D341Med (cell line): ENCODE results near the gene C5AR2.
"Not testable (repeated sequence)": the region's sequence is repeated elsewhere in the genome, so short reads cannot be mapped to it uniquely, and the experiment has no call there.

Experiments used
- DNase-seq: peaks from one replicate; pipeline ENCODE4 v3.0.0; 2012; ENCODE audit warnings: low spot score

The C5AR2 gene

DNA sequence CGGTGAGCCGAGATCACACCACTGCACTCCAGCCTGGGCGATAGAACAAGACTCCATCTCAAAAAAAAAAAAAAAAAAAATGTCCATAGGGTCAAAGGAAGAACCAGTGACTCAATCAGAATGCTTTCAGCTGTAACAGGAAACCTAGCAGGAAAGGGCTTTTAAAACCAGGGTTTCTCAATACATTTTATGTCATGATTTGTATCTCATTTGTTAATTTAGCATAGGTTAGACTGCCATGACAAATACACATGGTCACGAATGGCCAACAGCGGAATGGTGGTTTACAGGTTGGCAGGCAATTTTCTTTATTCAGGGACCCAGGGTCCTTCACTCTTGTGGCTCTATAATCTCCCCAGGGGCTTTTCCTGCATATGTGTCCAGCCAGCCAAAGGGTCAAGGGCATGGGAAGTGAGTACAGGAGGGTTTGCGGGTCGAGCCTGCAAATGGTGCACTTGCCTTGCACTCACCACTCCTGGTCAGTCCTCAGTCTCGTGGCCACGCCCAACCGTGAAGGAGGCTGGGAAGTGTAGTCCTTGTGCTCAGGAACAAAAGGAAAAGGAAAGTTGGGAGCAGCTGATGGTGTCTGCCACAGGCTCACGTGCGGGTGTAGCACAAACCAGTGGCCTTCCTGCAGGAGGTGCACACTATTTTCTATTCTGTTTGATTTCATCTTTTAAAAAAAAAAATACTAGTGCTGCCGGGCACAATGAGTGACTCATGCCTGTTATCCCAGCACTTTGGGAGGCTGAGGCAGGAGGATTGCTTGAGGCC lies 32.0 kb downstream of the C5AR2 start:
- no peak for DNase-seq

DNA sequence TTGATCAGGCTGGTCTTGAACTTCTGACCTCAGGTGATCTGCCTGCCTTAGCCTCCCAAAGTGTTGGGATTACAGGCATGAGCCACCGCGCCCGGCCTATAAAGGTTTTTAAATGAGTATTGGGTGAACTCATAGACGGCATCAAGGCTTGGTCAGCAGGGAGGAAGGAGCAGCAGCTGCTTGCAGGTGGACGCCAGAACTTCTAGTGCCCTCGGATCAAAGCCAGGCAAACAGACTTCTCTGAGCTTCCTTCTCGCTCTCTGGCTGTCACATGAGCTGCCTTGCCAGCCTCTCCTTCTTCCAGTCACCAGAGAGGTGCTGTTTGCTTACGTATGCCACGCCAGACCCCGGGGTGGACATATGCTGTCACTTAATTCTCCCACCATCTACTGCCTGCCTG lies 33.5 kb downstream of the C5AR2 start:
- DNase-seq = not testable (repeated sequence)

DNA sequence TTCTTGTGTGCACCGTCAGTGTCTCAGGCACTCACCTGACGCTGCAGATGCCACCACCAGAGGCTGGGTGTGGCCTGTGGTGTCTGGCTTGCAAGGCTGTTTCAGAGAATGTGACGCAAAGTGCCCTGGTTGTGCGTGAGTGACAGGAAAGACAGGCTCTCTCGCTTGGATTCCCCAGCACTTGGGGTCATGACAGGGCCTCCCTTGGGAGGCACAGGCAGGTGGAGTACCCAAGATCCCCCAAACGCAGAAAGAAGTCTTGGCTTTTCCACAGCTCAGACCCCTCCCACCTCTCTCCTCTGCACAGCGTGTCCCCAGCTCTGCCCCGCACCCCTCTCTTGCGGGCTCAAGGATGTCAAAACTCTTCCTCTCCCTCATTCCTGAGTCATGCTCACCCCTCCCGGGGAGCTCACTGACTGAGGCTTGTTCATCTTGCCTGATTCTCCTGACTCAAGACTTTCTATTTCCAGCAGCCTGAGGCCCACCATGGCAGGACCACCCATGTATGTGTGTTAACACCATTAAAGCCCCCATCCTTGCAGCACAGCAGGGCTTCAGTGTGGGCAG lies 38.2 kb downstream of the C5AR2 start:
- DNase-seq = no peak

DNA sequence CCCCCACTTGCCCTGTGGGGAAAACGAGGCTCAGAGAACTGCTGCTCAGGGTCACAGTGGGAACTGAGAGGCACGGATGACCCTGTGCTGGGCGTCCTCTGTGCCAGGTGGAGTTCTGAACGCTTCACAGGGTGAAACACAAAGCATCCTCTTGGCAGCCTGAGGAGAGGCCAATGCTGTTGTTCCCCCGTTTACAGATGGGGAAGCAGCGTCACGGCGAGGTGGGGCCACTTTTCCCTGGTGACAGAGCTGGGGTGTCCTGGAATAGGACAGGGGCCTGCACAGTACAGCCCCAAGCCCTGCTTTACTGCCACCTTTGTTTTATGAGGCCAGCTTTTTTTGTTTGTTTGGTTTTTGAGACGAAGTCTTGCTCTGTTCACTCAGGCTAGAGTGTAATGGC lies 39.3 kb downstream of the C5AR2 start:
- no peak for DNase-seq

DNA sequence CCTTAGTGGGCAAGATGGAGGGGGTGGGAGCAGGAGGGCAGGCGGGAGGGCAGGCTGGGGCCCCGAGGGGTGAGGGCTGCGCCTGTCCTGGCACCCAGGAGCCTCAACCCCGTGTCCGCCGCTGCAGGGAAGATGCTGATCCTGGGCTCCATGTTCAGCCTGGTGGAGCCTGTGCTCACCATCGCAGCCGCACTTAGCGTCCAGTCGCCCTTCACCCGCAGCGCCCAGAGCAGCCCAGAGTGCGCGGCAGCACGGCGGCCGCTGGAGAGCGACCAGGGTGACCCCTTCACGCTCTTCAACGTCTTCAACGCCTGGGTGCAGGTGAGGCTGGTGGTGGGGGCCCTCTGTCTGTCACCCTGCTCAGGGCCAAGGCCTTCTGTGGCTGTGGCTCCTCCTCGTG lies 40.6 kb downstream of the C5AR2 start:
- no peak for DNase-seq

DNA sequence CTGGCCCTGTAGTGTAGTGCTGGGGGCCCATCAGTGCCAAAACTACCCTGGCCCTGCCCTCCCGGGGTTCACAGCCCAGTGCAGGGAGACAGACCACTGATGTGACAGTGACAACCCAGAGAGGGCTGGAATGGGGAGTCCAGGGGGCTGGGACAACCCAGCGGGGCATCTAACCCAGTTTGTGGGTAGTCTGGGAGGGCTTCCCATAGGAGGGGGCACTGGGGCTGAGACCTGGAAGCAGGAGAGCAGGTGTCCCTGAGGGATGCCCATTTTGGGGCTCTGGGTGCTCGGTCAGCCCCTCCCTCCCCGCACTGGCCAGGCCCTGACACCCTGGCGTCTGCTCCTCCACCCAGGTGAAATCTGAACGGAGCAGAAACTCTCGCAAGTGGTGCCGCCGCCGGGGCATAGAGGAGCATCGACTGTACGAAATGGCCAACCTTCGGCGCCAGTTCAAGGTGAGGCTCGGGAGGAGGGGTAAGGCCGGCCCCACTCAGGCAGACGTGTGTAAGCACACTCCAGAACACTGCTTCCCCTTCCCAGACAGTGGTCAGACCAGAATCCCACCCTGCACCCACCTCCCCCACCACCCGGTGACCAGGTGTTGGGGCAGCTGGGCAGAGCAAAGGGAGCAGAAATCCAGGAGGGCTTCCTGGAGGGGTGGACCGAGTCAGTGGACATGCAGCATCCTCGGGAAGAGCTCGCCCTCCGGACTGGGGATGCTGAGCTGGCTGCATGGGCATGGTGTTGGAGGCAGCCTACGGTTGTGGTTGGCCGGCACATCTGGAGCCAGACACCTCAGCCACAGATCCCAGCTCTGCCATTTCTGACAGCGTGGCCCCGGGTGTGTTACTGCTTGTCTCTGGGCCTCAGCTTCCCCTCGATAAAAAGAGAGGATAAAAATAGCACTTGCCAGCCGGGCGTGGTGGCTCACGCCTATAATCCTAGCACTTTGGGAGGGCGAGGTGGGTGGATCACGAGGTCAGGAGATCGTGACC lies 41.6 kb downstream of the C5AR2 start:
- no peak for DNase-seq

DNA sequence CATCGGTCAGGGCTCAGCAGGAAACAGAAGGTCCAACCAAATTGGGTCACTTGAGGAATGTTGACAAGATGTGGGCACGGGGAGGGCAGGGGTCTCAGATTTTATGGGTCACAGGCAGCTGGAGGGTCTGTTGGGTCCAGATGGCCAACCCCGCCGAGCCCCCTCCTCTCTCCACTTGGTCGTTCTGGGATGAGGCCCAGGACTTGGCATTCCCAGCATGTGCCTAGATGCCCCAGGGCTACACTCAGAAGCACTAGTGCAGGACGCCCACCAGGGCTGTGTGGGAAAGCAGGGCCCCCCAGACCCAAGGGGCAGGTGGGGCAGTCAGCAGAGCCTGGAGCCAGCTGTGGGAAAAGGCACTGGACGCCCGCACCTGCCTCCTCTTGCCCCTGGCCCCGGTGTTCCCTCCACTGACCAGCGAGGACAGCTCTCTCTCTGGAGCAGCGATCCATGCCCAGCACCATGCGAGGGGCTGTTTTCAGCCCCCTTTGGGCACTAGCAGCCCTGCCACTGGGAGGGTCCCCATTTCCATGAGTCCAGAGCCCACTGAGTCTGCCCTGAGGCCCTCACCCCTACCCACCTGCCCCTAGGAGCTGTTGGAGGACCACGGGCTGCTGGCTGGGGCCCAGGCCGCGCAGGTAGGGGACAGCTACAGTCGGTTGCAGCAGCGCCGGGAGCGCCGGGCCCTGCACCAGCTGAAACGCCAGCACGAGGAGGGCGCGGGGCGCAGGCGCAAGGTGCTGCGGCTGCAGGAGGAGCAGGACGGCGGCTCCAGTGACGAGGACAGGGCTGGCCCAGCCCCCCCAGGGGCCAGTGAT lies 43.1 kb downstream of the C5AR2 start:
- no peak for DNase-seq

DNA sequence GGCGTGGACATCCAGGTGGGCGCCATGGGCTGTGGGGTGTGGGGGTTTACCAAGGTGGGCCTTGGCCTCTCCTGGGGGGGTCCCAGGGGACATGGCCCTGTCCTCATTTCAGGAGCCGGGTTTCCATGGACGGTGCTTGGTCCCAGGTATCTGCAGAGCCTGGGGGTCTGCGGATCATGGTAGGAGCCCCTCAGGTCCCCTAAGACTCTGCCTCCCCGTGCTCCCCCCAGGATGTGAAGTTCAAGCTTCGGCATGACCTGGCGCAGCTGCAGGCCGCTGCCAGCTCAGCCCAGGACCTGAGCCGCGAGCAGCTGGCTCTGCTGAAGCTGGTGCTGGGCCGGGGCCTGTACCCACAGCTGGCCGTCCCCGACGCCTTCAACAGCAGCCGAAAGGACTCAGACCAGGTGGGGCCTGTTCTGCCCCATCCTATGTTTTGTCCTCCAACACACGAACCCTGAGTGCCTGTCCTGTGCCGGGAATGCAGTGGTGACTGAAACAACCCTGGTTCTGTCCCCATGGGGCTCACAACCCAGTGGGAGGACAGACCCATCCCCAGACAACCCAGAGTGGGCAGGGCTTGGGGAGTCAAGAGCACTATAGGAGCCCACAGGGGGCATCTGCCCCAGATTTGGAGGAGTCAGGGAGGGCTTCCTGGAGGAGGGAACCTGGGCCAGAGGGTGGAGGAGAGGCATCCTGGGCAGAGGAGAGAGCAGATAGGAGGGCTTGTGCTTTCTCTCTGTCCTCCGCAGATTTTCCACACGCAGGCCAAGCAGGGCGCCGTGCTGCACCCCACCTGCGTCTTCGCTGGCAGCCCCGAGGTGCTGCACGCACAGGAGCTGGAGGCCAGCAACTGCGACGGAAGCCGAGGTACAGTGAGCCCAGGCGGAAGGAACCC lies 44.0 kb downstream of the C5AR2 start:
- peak; percentile 24 for DNase-seq

DNA sequence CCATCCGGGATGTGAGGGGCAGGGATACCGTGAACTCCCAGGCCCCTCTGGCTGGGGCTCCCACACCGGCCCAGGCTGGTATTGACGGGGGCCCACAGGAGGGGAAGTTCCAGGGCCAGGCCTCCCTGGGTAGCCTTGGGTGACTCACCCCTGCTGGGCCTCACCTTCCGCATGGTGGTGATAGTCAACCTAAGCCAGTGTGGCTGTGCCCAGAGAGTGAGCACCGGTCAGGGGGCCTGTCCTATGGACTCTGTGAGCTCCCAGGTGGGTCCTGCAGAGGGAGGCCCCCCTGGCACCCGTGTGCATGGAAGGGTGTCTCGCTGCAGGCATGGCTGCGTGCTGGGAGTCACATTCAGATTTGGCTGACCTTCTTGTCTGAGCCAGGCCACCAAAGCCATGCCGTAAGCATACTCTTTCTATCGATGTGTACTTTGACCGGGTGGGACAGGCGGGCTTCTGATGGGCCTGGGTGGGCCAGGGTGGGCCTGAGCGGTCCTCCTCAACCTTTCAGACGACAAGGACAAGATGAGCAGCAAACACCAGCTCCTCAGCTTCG lies 44.7 kb downstream of the C5AR2 start:
- DNase-seq = no peak

DNA sequence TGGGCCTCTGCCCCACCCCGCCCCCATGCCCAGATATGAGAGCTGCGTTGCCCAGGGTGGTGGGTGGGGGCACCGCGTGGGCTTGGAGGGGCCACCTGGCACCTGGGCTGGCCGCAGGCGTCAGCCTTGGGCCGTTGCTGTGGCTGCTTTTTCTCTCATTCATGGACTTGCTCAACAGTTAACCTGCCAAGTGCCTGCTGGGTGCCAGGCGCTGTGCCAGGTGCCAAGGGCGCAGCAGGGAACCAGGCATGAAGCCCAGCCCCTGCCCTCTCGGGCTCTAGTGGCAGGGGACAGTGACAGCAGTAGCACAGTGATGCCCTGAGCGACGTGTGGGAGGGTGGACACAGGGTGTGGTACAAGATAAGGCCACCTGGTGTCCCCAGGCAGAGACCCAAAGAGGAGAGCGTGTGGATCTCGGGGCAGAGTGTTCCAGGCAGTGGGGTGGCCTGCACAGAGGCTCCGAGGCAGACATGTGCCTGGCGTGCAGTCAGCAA lies 45.3 kb downstream of the C5AR2 start:
- DNase-seq = no peak

DNA sequence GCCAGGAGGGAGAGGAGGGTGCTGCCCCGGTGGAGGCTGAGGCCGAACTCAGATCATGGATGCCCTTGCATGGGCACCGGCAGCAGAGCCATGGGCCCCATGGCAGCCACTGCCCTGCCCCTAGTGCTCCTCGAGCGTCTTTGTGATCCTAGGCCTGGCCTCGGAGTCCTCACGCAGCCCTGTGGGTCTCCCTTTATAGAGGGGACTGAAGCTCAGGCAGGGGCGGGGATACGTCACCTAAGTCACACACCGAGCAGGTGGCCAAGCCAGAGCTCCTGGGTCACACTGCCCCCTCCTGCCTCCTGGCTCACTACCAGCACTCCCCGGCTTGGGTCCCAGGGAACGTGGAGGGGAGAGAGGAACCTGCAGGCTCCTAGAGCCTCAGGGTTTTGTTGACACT lies 45.8 kb downstream of the C5AR2 start:
- DNase-seq = no peak

DNA sequence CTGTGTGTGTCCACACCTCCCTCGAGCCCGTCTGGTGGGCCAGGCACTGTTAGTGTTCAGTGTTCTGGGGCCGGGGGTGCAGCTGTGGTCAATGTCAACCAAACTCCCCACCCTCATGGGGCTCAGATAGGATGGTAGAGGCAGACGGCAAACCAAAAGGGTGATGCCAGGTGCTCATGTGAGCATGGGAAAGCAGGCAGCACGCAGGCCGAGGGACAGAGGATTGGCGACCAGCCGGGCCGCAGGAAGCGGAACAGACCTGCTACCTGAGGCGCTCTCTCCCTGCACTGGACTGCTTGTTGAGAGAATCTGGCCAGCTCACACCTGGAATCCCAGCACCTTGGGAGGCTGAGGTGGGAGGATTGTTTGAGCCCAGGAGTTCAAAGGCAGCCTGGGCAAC lies 46.3 kb downstream of the C5AR2 start:
- no peak for DNase-seq

DNA sequence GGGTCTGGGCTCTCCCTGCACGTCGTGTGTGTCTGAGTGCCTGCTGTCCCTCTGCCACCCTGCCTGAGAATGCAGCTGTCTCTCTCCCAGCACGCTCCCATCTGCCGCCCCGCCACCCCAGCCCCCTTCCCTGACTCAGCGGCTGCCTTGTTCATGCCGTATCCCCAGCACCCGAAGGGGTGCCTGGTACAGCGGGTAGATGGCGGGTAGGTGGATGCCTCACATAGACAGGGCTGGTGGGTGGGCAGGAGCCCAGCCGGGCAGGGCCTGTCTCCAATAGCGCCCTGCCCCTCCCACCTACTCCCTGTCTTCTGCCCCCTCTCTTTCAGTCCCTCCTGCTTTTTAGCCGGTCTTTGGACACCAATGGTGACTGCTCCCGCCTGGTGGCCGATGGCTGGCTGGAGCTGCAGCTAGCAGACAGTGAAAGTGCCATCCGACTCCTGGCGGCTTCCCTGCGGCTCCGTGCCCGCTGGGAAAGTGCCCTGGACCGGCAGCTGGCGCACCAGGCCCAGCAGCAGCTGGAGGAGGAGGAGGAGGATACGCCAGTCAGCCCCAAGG lies 47.5 kb downstream of the C5AR2 start:
- peak; percentile 75 for DNase-seq

DNA sequence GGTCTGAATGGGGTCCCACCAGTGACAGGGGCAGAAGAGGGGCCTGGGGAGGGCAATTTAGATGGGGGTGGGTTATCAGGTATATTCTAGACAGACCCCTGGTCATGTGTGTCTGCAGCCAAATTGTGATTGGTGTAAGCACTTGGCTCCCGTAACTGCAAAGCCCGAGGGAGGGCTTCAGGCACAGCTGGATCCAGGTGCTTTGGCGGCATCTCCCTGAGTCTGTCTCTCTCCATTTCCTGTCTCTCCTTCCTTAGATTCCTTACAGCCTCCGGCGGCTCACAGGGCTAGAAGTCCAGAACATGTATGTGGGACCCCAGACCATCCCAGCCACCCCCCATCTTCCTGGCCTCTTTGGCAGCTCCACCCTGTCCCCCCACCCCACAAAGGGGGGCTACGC lies 48.6 kb downstream of the C5AR2 start:
- DNase-seq = no peak

DNA sequence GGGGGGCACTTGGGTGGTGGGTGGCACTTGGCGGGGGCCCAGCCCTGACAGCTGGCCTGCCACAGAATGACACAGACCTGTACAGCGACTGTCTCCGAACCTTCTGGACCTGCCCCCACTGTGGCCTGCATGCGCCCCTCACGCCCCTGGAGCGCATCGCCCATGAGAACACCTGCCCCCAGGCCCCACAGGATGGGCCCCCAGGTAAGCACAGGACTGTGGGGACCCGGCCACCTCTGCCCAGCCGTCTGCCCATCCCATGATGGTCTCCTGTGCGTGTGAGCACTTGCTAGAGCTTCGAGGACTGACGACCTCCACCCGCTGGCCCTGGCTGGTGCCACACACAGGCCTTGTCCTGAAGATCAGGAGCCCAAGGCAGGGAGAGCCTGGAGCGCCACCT lies 49.1 kb downstream of the C5AR2 start:
- no peak for DNase-seq

DNA sequence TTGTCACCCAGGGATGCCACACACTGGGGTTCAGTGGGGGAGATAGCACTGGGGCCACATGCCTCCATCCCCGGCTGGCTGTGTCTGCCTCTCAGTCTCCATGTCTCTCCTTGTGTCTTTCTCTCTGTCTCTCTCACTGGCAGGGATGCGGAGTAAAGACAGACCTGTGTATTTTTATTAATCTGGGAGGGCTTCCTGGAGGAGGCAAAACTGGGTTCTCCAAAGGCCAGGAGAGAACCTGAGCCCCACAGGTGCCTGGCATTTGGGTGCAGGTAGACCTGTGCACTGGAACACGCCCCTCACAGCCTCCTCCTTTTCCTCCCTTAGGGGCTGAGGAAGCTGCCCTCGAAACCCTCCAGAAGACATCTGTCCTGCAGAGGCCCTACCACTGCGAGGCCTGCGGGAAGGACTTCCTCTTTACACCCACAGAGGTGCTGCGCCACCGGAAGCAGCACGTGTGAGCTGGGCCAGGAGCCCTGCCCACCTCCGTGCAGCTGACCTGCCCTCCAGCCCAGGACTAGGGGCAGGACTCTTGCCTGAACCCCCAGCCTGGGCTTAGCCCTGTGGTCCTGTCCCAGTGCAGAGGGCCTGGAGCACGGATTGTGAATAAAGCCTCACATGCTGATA lies 49.8 kb downstream of the C5AR2 start:
- DNase-seq = no peak

DNA sequence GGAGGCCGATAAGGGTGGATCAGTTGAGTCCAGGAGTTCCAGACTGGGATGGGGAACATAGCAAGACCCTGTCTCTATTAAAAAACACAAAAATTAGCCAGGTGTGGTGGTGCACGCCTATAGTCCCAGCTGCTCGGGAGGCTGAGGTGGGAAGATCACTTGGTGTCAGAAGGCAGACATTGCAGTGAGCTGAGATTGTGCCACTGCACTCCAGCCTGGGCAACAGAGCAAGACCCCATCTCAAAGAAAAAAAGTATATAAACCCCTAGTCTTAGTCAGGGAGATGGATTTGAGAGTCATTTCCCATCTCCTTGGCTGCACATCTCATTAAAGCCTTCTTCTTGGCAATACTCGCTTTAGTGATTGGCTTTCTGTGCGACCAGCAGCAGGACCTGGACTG lies 51.9 kb downstream of the C5AR2 start:
- DNase-seq = not testable (repeated sequence)

DNA sequence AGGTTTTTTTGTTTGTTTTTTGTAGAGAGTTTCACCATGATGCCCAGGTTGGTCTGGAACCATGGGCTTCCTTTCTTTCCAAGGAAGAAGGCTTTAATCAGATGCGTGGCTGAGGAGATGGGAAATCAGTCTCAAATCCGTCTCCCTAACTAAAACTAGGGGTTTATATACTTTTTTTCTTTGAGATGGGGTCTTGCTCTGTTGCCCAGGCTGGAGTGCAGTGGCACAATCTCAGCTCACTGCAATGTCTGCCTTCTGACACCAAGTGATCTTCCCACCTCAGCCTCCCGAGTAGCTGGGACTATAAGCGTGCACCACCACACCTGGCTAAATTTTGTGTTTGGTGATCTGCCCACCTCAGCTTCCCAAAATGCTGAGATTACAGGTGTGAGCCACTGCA lies 52.6 kb downstream of the C5AR2 start:
- not testable (repeated sequence) for DNase-seq

DNA sequence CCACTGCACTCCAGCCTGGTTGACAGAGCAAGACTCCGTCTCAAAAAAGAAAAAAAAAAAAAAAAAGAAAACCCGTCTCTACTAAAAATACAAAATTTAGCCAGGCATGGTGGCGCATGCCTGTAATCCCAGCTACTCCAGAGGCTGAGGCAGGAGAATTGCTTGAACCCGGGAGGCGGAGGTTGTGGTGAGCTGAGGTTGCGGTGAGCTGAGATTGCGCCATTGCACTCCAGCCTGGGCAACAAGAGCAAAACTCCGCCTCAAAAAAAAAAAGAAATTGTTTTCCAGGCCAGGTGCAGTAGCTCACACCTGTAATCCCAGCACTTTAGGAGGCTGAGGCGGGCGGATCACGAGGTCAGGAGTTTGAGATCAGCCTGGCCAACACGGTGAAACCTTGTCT lies 54.6 kb downstream of the C5AR2 start:
- not testable (repeated sequence) for DNase-seq

DNA sequence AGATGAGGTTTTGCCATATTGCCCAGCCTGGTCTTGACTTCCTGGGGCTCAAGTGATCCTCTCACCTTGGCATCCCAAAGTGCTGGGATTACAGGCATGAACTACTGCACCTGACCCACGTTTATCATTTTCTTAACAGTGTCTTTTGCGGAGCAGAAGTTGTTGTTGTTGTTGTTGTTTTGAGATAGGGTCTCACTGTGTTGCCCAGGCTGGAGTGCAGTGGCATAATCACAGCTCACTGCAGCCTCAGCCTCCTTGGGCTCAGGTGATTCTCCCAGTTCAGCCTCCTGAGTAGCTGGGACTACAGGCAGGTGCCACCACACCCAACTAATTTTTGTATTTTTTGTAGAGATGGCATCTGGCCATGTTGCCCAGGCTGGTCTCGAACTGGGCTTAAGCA lies 55.6 kb downstream of the C5AR2 start:
- not testable (repeated sequence) for DNase-seq
